ENCODE measurements around the gene TMEM31.
"Not testable (repeated sequence)": the region's sequence is repeated elsewhere in the genome, so short reads cannot be mapped to it uniquely, and the experiment has no call there.

TMEM31 gene

GRCh38 chrX:103727115-103727514 lies 16.4 kb downstream of the TMEM31 start:
- no peak for DNase-seq

GRCh38 chrX:103729015-103729414 lies 18.3 kb downstream of the TMEM31 start:
- no peak for DNase-seq

- no peak for DNase-seq
These were observed 19.6 kb downstream of the TMEM31 start for GRCh38 chrX:103730147-103730795.

- DNase-seq: no peak
These were observed 20.2 kb downstream of the TMEM31 start for GRCh38 chrX:103730796-103731493.

GRCh38 chrX:103733017-103733416 lies 22.3 kb downstream of the TMEM31 start:
- DNase-seq: no peak

- no peak for DNase-seq
These were observed 23.5 kb downstream of the TMEM31 start for GRCh38 chrX:103734125-103734760.

- DNase-seq: no peak
These were observed 27.0 kb downstream of the TMEM31 start for GRCh38 chrX:103737696-103738095.

GRCh38 chrX:103739421-103739820 lies 28.7 kb downstream of the TMEM31 start:
- DNase-seq: no peak

GRCh38 chrX:103741879-103742278 lies 31.2 kb downstream of the TMEM31 start:
- DNase-seq: no peak

GRCh38 chrX:103742339-103742738 lies 31.6 kb downstream of the TMEM31 start:
- no peak for DNase-seq

- no peak for DNase-seq
These were observed 36.5 kb downstream of the TMEM31 start for GRCh38 chrX:103747163-103747562.

GRCh38 chrX:103754401-103754800 lies 43.7 kb downstream of the TMEM31 start:
- DNase-seq: no peak

GRCh38 chrX:103756736-103757135 lies 46.0 kb downstream of the TMEM31 start:
- DNase-seq: no peak

GRCh38 chrX:103758555-103758954 lies 47.8 kb downstream of the TMEM31 start:
- DNase-seq: no peak

- DNase-seq: not testable (repeated sequence)
These were observed 52.8 kb downstream of the TMEM31 start for GRCh38 chrX:103763541-103763940.

Measured in midbrain (tissue), 1 donor.